Left lobe of liver (tissue), 2 donors: ENCODE data around the gene DAB1. TPM values are rescaled to one million over a fixed set of nuclear protein-coding genes. Genes with fewer than 3 reads are reported as not detected.
A peak's percentile ranks its signal among the peaks of the same experiment; 100 is the strongest.

Source experiments
- ATAC-seq: fragments of 200-7000 bp; cut with Tn5 transposase; one replicate; pipeline ENCODE4 v1.9.1; 2020; ENCODE audit warnings: mild to moderate bottlenecking, moderate library complexity
- DNase-seq: peaks from one replicate; pipeline ENCODE4 v3.0.0-alpha.2; 2020; ENCODE audit warnings: low spot score
- total RNA-seq: library from RNA; stranded (reverse); gene quantifications from one replicate; pipeline ENCODE4 v1.2.1, GENCODE V29; 2021
- donor health status: DM: no; HTN: no; CAD: no; lungs with moderate emphysema.
- donor health status: DM: no; HTN: yes; CAD: no.

DAB1 gene
- total RNA-seq, 1 donor from 2014 or later, result 1.4 TPM

- no peak for DNase-seq
- ATAC-seq, result no peak
These were observed 375.0 kb downstream of the DAB1 start for GRCh38 chr1:57048856-57049255.

- ATAC-seq (no peak), DNase-seq (no peak)
These were observed 377.4 kb downstream of the DAB1 start for GRCh38 chr1:57046462-57046861.

- ATAC-seq (no peak), DNase-seq (no peak)
These were observed 382.0 kb downstream of the DAB1 start for GRCh38 chr1:57041901-57042300.

- DNase-seq (no peak), ATAC-seq (no peak)
These were observed 383.0 kb downstream of the DAB1 start for GRCh38 chr1:57040811-57041210.

- no peak for ATAC-seq
- no peak for DNase-seq
These were observed 386.9 kb downstream of the DAB1 start for GRCh38 chr1:57036641-57037579.

- ATAC-seq (peak; percentile 69), DNase-seq (no peak)
These were observed 389.1 kb downstream of the DAB1 start for GRCh38 chr1:57034713-57035112.

- DNase-seq, result peak; percentile 49
- peak; percentile 78 for ATAC-seq
These were observed 390.4 kb downstream of the DAB1 start for GRCh38 chr1:57033222-57034001.

GRCh38 chr1:57026624-57027354 lies 397.1 kb downstream of the DAB1 start:
- ATAC-seq (peak; percentile 76), DNase-seq (no peak)

GRCh38 chr1:57024855-57025254 lies 399.0 kb downstream of the DAB1 start:
- ATAC-seq (no peak), DNase-seq (no peak)

GRCh38 chr1:57024428-57024827 lies 399.4 kb downstream of the DAB1 start:
- ATAC-seq (no peak), DNase-seq (no peak)

GRCh38 chr1:57020216-57020615 lies 403.6 kb downstream of the DAB1 start:
- DNase-seq (no peak), ATAC-seq (no peak)

GRCh38 chr1:57019236-57019839 lies 404.5 kb downstream of the DAB1 start:
- peak; percentile 84 for ATAC-seq
- no peak for DNase-seq

- DNase-seq, result no peak
- ATAC-seq, result no peak
These were observed 405.7 kb downstream of the DAB1 start for GRCh38 chr1:57018119-57018518.

- ATAC-seq, result peak; percentile 64
- DNase-seq, result no peak
These were observed 406.1 kb downstream of the DAB1 start for GRCh38 chr1:57017717-57018116.

GRCh38 chr1:57017200-57017599 lies 406.7 kb downstream of the DAB1 start:
- DNase-seq, result no peak
- ATAC-seq, result no peak

- DNase-seq, result no peak
- no peak for ATAC-seq
These were observed 408.8 kb downstream of the DAB1 start for GRCh38 chr1:57015071-57015470.

- DNase-seq (no peak), ATAC-seq (no peak)
These were observed 410.3 kb downstream of the DAB1 start for GRCh38 chr1:57013522-57013921.

GRCh38 chr1:57012315-57012714 lies 411.5 kb downstream of the DAB1 start:
- DNase-seq, result no peak
- no peak for ATAC-seq

GRCh38 chr1:57010511-57010910 lies 413.3 kb downstream of the DAB1 start:
- ATAC-seq (no peak), DNase-seq (no peak)

GRCh38 chr1:57007948-57008347 lies 415.9 kb downstream of the DAB1 start:
- no peak for ATAC-seq
- no peak for DNase-seq

- ATAC-seq (no peak), DNase-seq (no peak)
These were observed 416.4 kb downstream of the DAB1 start for GRCh38 chr1:57007472-57007871.
